BE2C (cell line): ENCODE data around the gene ZMIZ2.

ENCODE experiments used
- DNase-seq: peaks from one replicate; pipeline ENCODE4 v3.0.0-alpha.2; 2020
- H3K27me3 ChIP-seq: fragments of 250-450 bp; sonication (Bioruptor Pico); 2 replicates; pipeline ENCODE4 v1.5.1; 2020; ENCODE audit warnings: mild to moderate bottlenecking
- H3K36me3 ChIP-seq: fragments of 250-450 bp; sonication (Bioruptor Pico); 2 replicates; pipeline ENCODE4 v1.5.1; 2020; ENCODE audit warnings: mild to moderate bottlenecking
- H3K4me1 ChIP-seq: fragments of 250-450 bp; sonication (Bioruptor Pico); 2 replicates; pipeline ENCODE4 v1.5.1; 2020
- H3K4me3 ChIP-seq: 2 replicates; pipeline ENCODE4 v1.5.1; 2011; ENCODE audit warnings: low read depth, low read length
- H3K9me3 ChIP-seq: fragments of 250-450 bp; sonication (Bioruptor Pico); 2 replicates; pipeline ENCODE4 v1.5.1; 2020
- TF ChIP-seq, protein P1 (sequence below): IDR thresholded peaks from 2 replicates; pipeline ENCODE4 v1.5.1; 2012; ENCODE audit warnings: mild to moderate bottlenecking, low read depth, low read length

Gene ZMIZ2

DNA sequence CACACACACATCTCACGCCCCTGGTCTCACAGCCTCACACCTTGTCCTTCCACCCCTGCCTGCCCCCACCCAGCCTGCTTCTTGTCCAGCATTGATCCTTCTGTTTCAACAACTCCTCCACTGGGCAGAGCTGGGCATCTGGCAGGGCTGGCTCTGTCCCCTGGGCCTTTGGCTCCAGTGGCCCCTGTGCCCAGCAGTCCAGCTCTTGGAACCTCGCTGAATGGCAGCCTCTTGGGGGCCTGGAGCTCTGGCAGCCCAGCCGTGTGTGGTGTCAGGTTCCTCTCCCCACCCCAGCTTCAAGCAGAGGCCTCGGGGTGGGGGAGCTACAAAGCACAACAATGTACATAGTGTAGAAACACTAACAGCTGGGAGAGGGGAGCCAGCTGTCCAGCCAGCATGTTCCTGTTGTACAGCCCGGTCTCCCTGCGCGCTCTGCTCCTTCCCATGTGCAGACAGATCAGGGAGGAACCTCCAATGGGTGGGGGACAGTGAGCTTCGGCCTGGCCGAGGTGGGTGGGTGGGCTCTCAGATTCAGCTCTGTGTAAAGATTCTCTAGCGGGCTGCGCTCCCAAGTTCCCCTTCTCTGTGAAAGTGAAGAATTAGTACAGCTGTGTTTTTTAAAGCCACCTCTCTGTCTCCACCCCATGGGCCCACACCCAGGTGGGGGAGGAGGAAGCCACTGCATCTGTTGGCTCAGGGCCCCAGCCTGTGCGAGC, 19.4 kb downstream of the ZMIZ2 start:
- H3K4me1 ChIP-seq, result peaks cover 17% of the 10 kb centered on the region

GRCh38 chr7:44768628-44769371, 20.2 kb downstream of the ZMIZ2 start:
- peaks cover 22% of the 10 kb centered on the region for H3K36me3 ChIP-seq
- H3K4me1 ChIP-seq, result peaks cover 17% of the 10 kb centered on the region
- TF ChIP-seq, protein P1, sequence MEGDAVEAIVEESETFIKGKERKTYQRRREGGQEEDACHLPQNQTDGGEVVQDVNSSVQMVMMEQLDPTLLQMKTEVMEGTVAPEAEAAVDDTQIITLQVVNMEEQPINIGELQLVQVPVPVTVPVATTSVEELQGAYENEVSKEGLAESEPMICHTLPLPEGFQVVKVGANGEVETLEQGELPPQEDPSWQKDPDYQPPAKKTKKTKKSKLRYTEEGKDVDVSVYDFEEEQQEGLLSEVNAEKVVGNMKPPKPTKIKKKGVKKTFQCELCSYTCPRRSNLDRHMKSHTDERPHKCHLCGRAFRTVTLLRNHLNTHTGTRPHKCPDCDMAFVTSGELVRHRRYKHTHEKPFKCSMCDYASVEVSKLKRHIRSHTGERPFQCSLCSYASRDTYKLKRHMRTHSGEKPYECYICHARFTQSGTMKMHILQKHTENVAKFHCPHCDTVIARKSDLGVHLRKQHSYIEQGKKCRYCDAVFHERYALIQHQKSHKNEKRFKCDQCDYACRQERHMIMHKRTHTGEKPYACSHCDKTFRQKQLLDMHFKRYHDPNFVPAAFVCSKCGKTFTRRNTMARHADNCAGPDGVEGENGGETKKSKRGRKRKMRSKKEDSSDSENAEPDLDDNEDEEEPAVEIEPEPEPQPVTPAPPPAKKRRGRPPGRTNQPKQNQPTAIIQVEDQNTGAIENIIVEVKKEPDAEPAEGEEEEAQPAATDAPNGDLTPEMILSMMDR, result no peak
- H3K27me3 ChIP-seq, result no peaks in the 10 kb centered on the region
- no peaks in the 10 kb centered on the region for H3K9me3 ChIP-seq
- peak; percentile 53 for DNase-seq
- no peak overlapping the region; the same call in 1 of the 2 replicates for H3K4me3 ChIP-seq

More for the DNA sequence above, 19.4 kb downstream of the ZMIZ2 start:
- TF ChIP-seq, protein P1, result no peak
- Histone ChIP-seq H3K4me3 (no peak overlapping the region; the same call in 1 of the 2 replicates), H3K9me3 (no peaks in the 10 kb centered on the region), H3K27me3 (no peaks in the 10 kb centered on the region), H3K36me3 (peaks cover 25% of the 10 kb centered on the region)
- DNase-seq, result peak; percentile 43

GRCh38 chr7:44769376-44769775, 20.7 kb downstream of the ZMIZ2 start:
- DNase-seq, result no peak
- H3K4me1 ChIP-seq, result peaks cover 17% of the 10 kb centered on the region
- peaks cover 18% of the 10 kb centered on the region for H3K36me3 ChIP-seq
- no peaks in the 10 kb centered on the region for H3K9me3 ChIP-seq
- no peak overlapping the region for H3K4me3 ChIP-seq
- no peaks in the 10 kb centered on the region for H3K27me3 ChIP-seq
- TF ChIP-seq, protein P1, result no peak

DNA sequence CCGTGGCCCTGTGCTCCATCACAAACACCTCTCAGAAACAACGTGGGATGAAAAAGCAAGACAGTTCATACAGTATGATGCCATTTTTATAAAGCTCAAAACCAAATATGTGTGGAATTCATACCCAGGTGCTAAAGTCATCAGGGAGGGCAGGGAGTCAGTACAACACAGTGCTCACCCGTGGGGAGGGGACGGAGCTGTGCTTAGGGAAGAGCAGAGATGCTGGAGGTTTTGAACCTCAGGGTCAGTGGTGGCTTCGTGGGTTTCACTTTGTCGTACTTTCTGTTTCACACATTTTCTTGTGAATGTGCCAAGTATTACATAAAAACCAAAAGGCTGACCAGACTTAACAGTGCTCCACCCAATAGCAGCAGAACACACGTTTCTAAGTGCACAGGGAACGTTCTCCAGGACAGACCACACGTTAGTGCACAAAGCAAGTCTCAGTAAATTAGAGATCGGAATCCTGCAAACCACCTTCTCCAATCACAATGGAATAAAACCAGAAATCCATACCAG, 21.2 kb downstream of the ZMIZ2 start:
- no peak overlapping the region for H3K4me3 ChIP-seq

DNA sequence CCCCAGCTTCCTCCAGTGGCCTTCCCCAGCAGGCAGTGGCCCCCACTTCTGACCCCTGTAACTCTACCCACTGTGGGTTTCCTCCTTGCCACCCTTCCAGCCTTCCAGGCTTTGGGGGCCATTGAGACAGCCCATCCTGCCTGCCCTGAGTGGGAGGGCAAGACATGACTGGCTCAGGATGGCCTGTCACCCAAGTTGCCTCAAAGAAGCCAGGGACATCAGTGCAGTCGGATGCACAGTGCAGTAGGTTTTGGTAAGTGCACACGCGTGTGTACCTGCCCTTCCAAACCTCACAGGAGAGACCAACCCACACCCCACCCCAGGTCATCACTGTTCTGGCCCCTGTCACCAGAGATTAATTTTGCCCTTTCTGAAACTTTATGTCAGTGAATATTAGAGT, 22.7 kb downstream of the ZMIZ2 start:
- H3K9me3 ChIP-seq, result no peaks in the 10 kb centered on the region
- no peaks in the 10 kb centered on the region for H3K27me3 ChIP-seq
- H3K4me3 ChIP-seq, result no peak overlapping the region
- TF ChIP-seq, protein P1, result no peak
- H3K4me1 ChIP-seq, result peaks cover 17% of the 10 kb centered on the region
- DNase-seq, result no peak
- peaks cover 10% of the 10 kb centered on the region; the same call in 1 of the 2 replicates for H3K36me3 ChIP-seq

More for the DNA sequence above, 21.2 kb downstream of the ZMIZ2 start:
- DNase-seq, result no peak
- Histone ChIP-seq H3K27me3 (no peaks in the 10 kb centered on the region), H3K36me3 (peaks cover 13% of the 10 kb centered on the region), H3K4me1 (peaks cover 17% of the 10 kb centered on the region), H3K9me3 (no peaks in the 10 kb centered on the region)
- TF ChIP-seq, protein P1, result no peak
